Progenitor cell of endocrine pancreas (in vitro differentiated cells): ENCODE results near the gene DDX31. TPM values are rescaled to one million over a fixed set of nuclear protein-coding genes. Genes with fewer than 3 reads are reported as not detected.
A peak's percentile ranks its signal among the peaks of the same experiment; 100 is the strongest.

Experiments used
- DNase-seq: peaks from one replicate; pipeline ENCODE4 v3.0.0; 2021; ENCODE audit warnings: low spot score; ENCODE audit not compliant: unreplicated experiment
- H3K27ac Mint-ChIP-seq: 2 replicates; pipeline ENCODE4 v1.8.0; 2021; ENCODE audit warnings: mild to moderate bottlenecking, moderate library complexity, mixed read lengths
- H3K27me3 Mint-ChIP-seq: 2 replicates; pipeline ENCODE4 v1.8.0; 2021; ENCODE audit warnings: mixed read lengths
- H3K36me3 Mint-ChIP-seq: 2 replicates; pipeline ENCODE4 v1.8.0; 2022; ENCODE audit warnings: mixed read lengths; ENCODE audit not compliant: insufficient read depth
- H3K4me1 Mint-ChIP-seq: 2 replicates; pipeline ENCODE4 v1.8.0; 2021; ENCODE audit warnings: low read depth, mixed read lengths
- H3K4me3 Mint-ChIP-seq: 2 replicates; pipeline ENCODE4 v1.8.0; 2021; ENCODE audit warnings: low read depth, mild to moderate bottlenecking, moderate library complexity, mixed read lengths
- H3K9me3 Mint-ChIP-seq: 2 replicates; pipeline ENCODE4 v1.8.0; 2021; ENCODE audit warnings: low read depth, mixed read lengths
- total RNA-seq: library from RNA; stranded (reverse); gene quantifications from 2 replicates; pipeline ENCODE4 v1.2.1, GENCODE V29; 2021
- TF ChIP-seq, protein P1 (sequence below): fragments of 200-600 bp; sonication (generic); IDR thresholded peaks from one replicate; pipeline ENCODE4 v1.5.0; 2021; ENCODE audit warnings: antibody characterized with exemption, mild to moderate bottlenecking; ENCODE audit not compliant: unreplicated experiment

Gene DDX31
- total RNA-seq, 1 donor from 2014 or later: 16.7 TPM

DNA sequence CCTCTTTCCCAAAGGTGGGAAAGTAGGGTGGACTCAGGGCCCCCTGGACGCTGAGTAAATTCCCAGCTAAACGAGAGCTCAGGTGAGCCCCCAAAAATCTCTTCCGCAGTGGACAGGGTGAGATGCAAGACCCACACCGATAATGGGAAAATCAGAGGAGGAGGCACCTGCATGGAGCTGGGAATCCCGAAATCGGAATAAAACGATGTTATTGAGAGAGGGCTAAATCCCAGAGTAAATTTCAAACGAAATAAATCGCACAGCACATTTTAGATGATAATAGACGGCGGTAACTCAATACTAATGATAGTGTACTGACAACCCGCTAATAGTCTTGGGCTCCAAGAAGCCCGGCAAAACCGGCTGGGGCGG lies 90.4 kb downstream of the DDX31 start:
- H3K9me3 Mint-ChIP-seq: no peaks in the 10 kb centered on the region
- H3K4me3 Mint-ChIP-seq: no peak overlapping the region
- DNase-seq: no peak
- no peaks in the 10 kb centered on the region for H3K36me3 Mint-ChIP-seq
- no peak overlapping the region for H3K27ac Mint-ChIP-seq
- H3K4me1 Mint-ChIP-seq: peaks cover 2% of the 10 kb centered on the region
- TF ChIP-seq, protein P1, sequence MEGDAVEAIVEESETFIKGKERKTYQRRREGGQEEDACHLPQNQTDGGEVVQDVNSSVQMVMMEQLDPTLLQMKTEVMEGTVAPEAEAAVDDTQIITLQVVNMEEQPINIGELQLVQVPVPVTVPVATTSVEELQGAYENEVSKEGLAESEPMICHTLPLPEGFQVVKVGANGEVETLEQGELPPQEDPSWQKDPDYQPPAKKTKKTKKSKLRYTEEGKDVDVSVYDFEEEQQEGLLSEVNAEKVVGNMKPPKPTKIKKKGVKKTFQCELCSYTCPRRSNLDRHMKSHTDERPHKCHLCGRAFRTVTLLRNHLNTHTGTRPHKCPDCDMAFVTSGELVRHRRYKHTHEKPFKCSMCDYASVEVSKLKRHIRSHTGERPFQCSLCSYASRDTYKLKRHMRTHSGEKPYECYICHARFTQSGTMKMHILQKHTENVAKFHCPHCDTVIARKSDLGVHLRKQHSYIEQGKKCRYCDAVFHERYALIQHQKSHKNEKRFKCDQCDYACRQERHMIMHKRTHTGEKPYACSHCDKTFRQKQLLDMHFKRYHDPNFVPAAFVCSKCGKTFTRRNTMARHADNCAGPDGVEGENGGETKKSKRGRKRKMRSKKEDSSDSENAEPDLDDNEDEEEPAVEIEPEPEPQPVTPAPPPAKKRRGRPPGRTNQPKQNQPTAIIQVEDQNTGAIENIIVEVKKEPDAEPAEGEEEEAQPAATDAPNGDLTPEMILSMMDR: no peak
- H3K27me3 Mint-ChIP-seq: peaks cover 83% of the 10 kb centered on the region

DNA sequence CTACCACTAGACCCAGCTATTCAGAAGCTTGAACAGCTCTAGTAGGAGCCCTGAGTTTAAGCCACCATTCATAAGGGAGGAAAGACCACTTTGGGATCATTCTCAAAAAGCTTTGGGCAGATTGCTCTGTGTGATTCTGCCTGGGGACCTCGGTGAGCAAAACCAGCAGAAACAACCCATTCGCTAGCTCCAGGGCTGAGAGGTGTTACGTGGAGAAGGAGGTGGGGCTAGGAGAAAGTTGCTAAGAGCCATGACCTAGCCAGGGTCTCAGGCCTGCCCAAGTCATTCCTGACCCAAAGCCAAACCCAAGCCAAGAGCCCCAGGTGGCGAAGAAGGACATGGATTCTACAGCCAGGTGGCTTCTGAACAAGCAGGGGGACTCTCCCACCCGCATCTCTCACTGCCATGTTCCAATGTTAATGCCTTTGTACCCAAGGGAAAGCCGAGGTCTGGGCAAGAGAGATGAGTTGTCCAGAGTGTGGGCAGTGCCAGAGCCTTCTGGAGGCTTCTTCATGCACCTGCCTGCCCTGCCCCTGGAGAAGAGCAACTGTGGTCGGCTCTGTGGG lies 91.3 kb downstream of the DDX31 start:
- H3K4me1 Mint-ChIP-seq: peaks cover 2% of the 10 kb centered on the region
- H3K36me3 Mint-ChIP-seq: no peaks in the 10 kb centered on the region
- no peak overlapping the region for H3K4me3 Mint-ChIP-seq

DNA sequence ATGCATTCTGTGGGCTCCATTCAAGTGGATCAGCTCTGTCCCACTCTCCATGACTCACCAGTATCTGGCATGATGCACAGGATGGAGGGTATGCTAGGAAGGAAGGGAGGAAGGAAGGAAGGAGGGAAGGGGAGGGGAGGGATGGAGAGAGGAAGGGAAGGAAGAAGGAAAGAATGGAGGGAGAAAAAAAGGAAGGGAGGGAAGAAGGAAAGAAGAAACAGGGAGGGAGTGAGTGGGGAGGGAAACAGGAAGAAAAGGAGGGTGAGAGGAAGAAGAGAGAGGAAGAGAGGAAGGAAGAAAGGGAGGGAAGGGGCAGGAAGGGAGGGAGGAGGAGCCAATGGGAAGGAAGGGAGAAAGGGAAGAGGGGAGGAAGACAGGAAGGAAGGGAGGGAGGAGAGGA lies 92.7 kb downstream of the DDX31 start:
- H3K36me3 Mint-ChIP-seq: no peaks in the 10 kb centered on the region
- H3K9me3 Mint-ChIP-seq: no peaks in the 10 kb centered on the region
- H3K27me3 Mint-ChIP-seq: peaks cover 78% of the 10 kb centered on the region
- TF ChIP-seq, protein P1: no peak
- peaks cover 2% of the 10 kb centered on the region for H3K4me1 Mint-ChIP-seq
- H3K4me3 Mint-ChIP-seq: no peak overlapping the region
- H3K27ac Mint-ChIP-seq: no peak overlapping the region
- DNase-seq: no peak

More for the DNA sequence above, 91.3 kb downstream of the DDX31 start:
- TF ChIP-seq, protein P1: no peak
- H3K27me3 Mint-ChIP-seq: peaks cover 77% of the 10 kb centered on the region
- H3K27ac Mint-ChIP-seq: no peak overlapping the region
- no peaks in the 10 kb centered on the region for H3K9me3 Mint-ChIP-seq
- no peak for DNase-seq

DNA sequence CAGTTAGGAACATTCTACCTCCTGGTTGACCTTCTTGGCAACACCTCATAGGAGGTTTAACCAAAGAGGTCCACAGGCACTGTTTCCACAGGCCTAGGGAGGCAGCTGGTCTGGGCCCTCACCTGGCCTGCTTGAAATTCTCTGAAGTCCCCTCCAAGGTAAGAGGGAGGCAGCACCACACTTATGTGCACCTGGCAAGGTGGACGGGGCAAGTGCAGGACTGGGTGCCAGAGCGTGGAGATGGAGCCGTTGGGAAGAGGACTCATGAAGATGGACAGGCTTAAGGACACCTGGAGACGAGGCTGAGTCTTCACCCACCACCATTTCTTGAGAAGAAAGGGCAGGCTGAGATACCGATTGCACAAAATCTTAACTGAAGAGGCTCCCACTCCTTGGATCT lies 94.0 kb downstream of the DDX31 start:
- Mint-ChIP-seq H3K27ac (no peak overlapping the region), H3K4me1 (no peaks in the 10 kb centered on the region), H3K36me3 (no peaks in the 10 kb centered on the region), H3K27me3 (peaks cover 75% of the 10 kb centered on the region), H3K4me3 (no peak overlapping the region), H3K9me3 (no peaks in the 10 kb centered on the region)
- no peak for DNase-seq
- TF ChIP-seq, protein P1: no peak

DNA sequence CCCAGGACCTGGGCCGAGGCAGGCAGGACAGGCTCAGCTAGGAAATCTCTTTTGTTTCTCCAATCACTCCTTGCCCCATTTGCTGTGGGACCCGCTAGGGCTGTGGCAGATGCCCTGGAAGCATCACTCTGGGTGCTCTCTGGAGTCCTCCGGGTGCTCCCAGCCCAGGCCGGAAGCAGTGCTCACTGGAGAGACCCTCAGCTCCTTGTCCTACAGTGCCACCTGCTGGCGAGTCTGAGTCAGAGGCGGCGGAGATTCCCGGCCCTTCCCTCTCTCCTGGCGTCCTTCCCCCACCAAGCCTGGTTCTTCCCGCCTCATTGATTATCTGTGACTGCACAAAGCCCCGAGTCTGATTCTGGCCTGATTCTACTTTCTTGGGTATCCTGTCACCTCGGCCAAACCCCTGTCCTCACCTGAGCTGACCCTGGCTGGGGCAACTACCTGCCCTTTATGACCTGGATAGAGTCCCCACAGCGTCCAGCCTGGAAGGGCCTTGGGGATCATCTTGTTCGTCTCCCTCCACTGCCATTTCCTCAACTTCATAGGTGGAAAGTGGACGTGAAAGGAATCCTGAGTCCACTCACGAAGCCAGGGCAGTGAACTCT lies 94.7 kb downstream of the DDX31 start:
- no peak overlapping the region for H3K4me3 Mint-ChIP-seq
- TF ChIP-seq, protein P1: peak; percentile 92
- H3K36me3 Mint-ChIP-seq: no peaks in the 10 kb centered on the region
- H3K9me3 Mint-ChIP-seq: no peaks in the 10 kb centered on the region
- H3K4me1 Mint-ChIP-seq: peaks cover under 1% of the 10 kb centered on the region
- peak; percentile 79 for DNase-seq
- no peak overlapping the region for H3K27ac Mint-ChIP-seq
- peaks cover 72% of the 10 kb centered on the region for H3K27me3 Mint-ChIP-seq
